HG02943 (cell line): ENCODE data around the gene NPBWR2.
"Not testable (repeated sequence)": the region's sequence is repeated elsewhere in the genome, so short reads cannot be mapped to it uniquely, and the experiment has no call there.

Experiments used
- ATAC-seq: cut with Tn5 transposase; IDR thresholded peaks from one replicate; pipeline ENCODE4 v1.9.1; 2021; ENCODE audit warnings: mild to moderate bottlenecking, low read depth, moderate library complexity; ENCODE audit not compliant: unreplicated experiment

The NPBWR2 gene

DNA sequence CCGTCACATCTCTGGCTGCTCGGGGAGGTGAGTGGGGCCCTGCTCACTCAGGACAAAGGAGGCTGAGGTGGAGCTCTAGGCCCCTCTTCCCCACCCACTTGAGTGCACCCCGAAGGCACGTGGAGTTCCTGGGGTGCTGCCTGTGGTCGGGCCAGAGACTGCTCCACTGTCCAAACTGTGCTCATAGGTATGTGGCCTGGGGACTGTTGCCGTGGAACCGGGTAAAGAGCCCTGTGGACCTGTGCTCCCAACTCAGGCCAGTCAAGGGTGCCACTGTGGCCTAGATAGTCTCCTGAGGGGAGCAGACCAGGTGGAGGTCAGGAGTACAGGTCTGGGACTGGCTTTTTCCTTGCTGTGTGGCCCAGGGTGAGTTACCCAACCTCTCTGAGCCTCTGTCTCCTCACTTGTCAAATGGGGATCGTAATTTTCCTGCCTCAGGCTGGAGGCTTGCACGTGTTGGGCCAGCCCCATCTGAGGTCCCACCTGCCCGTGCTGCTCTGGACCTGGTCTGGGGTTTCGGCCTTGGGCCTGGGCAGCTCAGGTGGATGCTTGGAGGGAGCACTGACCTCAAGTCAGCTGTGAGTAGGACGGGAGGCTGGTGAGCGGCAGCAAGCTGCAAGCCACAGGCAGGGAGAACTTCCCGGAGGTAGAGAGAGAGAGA is 12.4 kb upstream of the NPBWR2 start:
- ATAC-seq: no peak

DNA sequence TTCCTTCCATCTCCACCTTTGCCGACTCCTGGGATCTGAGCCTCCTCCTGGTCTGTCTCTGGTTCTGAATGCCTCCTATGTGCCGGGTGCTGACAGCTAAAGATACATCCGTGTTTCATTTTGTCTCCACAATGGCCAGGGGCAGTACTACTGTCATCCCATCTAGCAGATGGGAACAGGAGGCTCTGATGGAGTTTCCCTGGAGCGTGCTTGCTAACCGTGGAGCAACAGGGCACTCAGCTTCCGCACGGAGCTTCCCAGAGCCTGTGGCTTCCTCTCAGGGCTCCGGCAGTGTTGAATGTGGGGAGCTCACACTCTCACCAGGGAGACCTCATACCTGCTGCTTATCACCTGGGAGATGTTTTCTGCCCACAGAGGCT is 11.9 kb upstream of the NPBWR2 start:
- no peak for ATAC-seq

DNA sequence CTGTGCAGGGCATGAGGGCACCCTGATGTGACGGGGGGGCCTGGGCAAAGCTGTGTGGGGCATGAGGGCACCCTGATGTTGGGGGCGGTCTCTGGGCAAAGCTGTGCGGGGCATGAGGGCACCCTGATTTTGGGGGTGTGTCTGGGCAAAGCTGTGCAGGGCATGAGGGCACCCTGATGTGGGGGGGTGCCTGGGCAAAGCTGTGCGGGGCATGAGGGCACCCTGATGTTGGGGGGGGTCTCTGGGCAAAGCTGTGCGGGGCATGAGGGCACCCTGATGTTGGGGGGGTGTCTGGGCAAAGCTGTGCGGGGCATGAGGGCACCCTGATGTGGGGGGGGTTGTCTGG is 10.0 kb upstream of the NPBWR2 start:
- not testable (repeated sequence) for ATAC-seq

DNA sequence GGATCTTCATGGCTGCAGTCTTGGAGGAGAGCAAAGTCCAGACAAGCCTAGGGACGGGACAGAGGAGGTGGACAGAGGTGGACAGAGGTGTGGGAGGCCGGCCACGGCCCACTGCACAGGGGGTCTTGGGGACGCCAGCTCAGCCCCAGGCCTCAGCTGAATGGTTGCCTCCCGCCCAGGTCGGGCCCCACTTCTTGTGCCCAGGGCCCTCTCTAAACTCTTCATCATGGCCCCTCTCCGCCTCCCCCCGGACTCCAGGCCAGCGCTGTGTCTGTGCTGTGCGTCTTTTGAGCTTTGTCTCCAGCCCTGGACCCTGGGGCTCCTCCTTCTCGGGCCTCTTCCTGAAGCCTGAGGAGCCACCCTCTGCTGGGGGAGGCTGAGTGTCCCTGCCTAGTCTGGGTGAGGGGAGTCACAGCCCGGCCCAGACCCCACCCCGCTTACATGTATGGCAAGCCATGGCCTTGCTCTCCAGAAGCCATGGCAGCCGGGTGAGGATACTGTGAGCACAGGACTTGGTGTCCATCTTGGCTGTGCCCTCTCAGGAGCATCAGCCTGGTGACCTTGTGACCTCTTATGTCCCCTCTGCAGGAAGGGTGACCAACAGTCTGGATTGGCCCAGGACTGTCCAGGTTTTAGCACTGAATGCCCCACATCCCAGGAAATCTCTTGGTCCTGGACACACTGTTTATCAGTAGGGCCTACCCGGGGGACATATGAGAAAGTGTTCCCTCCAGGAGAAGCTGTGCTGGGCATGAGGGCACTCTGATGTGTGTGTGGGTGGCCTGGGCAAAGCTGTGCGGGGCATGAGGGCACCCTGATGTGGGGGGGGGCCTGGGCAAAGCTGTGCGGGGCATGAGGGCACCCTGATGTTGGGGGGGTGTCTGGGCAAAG is 9.4 kb upstream of the NPBWR2 start:
- no peak for ATAC-seq

DNA sequence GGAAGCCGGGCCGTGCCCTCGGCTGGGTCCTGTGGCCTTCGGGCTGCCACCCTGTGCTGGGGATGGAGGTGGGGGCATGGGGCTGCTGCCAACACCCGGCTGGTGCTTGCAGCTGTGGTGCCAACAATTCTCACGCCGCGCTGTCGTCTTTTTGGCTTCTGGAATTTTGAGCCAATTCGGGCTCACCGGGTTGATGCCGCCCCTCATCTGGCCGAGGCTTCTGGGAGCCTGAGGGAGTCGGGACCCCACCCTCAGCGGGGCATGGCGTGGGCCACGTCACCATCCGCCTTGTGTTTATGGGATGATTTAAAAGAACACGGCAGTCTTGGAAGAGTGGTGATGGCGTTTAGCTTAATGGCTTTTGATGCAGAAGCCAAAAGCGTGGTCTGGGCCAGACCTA is 8.7 kb upstream of the NPBWR2 start:
- no peak for ATAC-seq

DNA sequence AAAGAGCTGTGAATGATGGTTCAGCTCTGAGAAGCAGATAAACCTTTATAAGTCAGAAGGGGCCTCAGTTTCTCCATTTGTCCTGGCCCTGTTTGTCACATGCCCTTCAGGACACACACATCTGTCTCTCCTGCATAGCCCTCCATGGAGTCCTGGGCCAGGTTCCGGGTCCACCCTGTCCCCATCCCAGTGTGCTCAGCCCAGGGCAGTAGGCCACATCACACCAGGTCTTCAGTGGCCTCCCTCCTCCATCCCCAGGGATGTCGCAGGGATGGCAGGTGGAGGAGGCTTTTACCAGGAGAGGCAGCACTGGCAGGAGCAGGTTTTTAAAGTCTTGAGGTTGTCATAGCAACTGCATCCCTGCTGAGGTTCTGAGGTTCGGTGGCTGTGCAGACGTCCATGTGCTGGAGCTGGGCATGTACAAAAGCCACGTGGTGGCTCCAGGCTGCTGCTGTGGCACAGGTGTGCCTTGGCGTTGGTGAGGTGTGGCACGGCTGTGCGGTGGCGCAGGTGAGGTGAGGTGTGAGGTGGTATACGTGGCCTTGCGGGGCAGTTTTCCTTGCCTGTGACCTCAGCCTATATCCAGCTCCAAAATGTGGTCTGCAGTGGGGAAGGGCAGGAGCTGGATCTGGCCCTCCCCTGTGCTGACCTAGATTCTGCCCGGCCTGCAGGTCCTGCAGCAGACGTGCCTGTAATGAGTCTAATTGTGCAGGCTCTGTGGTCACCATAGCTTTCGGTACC is 8.0 kb upstream of the NPBWR2 start:
- no peak for ATAC-seq

DNA sequence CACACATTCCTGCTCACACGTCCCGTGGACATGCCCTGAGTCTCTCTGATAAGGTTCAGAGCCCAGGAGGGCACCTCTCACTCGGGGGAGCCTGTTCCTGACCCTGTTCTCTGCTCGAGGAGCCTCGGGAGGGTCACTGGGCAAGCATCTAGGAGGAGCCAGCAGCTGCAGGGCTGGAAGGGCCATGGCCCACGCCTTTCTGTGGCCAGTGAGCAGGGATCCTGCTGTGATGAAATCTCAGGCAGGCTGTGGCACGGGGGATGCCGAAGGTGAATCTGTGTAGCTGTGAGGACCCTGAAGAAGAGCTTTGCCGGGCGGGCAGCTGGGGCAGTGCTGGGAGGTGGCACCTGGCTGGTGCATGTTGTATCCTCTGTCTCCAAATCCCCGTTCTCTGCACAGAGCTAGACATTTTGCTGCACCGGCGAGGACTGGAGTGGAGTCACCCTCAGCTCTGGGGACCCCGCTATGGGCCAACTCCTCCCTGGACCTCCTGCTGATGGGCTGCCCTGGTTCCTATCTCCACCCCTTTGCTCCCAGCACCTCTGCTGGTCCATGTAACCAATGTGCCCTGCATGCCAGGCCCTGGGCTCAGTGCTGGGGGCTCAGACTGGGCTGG is 7.1 kb upstream of the NPBWR2 start:
- no peak for ATAC-seq

DNA sequence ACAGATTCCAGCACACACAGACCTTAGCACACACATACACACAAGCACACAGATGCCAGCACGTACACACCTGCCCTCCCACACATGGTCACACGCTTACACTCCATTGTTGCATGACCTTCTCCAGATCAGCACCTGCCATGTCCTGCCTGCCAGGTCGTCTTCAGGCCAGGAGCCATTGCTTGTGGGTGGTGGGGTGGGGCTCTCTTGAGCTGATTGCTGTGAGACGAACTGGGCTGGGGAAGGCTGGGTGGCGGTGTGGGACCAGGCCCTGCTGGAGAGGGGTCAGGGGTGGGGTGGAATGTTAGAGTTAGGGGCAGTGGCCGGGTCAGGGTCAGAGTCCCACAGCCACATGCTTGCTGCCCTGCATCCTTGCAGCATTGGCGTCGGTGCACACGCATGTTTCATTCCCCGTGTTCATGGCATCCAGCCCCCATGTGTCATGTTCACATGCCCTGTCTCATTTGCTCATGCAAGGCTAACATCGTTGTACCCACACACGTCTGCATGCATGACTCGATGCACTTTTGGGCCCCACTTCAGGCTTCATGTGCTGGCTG is 6.5 kb upstream of the NPBWR2 start:
- no peak for ATAC-seq

DNA sequence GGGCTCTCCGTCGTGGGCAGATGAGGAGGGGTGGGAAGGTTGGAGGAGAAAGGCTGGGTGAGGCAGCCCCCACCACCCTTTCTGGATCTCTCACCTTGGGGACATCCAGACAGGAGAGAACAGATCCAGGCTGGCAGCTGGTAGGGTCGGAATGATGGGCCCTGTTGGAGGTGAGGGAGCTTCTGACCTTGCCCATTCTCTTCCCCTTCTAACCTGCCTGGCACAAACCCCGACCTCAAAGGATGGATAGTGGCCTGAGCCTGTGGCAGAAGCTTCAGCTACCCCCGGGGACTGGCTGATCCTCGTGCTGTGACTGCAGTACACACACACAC is 6.0 kb upstream of the NPBWR2 start:
- ATAC-seq: no peak

DNA sequence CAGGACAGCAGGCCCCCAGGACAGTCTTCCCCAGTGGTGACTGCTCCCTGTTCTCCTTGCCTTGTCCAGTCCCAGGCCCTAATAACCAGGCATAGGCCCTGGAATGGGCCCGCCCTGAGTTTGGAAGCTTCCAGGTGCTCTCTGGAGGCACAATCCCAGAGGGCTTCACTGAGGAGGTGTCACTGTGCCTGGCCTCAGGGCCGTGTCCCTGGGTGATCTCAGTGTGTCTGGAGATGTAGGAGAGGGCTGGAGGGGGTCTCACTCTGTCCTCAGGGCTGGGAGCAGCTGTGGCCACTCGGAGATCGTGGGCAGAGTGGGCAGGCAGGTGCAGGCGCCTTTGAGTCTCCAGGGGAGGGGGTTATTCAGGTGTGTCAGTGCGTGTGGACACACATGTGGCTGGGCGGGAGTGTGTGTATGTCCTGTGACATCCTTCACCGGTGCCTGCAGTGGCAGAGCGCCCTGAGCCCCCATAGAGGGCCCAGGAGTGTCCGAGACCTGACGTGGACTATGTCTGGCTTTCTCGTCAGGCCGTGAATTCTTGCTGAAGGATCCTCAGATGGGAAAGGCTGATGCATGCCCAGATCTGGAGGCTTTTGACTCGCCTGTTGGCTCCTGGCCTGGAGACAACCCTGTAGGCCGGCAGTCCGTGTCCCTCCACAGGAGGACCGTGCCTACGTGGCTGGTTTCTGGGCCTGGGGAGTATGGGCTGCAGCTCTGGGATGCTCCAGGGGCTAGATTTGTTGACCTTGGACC is 5.5 kb upstream of the NPBWR2 start:
- ATAC-seq: no peak

DNA sequence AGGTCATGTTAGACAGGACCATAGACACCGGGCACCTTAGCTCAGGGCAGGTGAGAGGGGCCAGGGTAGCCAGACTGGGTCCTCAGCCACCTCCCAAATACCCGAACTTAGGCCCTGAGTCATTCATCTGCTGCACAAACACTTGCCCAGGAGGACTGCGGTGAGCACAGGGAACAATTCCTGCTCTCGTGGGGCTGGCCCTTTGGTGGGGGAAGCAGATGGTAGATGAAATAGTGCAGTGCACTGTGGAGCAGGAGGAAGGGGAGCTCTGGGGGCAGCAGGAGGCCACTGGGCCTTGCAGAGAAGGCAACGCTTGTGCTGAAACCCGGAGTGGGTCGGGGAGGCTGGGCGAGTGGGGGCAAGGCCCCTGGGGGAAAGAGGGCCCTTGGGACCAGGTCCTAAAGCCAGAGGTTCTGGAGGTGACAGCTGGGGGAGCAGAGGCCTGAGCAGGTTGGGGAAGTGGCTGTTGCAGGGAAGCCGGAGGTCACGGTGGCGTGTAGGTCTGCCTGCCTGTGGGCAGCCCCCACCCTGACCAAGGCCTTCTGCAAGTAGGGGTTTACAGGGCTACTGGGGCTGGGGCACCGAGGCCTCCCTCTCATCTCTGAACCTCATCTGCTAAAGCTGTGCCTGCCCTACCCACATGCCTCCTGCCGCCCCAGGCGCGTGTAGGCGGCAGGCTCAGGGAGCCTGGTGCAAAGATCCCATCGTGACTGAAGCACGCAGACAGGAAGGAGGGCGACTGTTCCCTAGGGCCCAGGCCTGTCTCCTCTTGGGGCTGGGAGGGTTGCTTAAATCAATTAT is 4.7 kb upstream of the NPBWR2 start:
- no peak for ATAC-seq

DNA sequence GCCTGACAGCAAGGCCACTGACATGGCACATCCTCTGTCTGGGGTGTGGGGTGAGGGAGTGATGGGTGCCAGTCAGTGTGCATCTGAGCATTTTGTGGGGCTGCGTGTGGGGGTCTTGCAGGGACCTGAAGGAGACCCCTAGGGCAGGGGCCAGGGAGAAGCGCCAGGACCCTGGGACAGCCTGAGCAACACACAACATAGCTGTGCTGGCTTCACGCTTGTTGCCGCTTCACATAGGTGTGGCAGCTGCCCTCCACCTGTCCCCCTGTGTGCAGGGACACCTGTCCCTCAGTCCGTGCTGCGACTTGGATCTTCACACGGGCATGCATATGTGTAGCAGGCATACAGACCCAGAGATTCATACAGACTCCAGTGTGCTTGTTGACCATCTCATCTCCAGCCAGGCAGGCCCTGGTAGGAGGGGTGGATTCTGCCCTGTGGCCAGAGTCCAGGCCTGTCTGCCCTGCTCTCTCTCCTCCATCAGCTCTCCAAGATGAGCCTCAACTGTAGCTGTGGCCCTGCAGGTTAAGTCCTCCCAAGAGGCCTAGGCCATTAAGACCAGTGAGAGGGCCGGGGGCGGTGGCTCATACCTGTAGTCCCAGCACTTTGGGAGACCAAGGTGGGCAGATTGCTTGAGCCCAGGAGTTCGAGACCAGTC is 3.2 kb upstream of the NPBWR2 start:
- ATAC-seq: no peak

DNA sequence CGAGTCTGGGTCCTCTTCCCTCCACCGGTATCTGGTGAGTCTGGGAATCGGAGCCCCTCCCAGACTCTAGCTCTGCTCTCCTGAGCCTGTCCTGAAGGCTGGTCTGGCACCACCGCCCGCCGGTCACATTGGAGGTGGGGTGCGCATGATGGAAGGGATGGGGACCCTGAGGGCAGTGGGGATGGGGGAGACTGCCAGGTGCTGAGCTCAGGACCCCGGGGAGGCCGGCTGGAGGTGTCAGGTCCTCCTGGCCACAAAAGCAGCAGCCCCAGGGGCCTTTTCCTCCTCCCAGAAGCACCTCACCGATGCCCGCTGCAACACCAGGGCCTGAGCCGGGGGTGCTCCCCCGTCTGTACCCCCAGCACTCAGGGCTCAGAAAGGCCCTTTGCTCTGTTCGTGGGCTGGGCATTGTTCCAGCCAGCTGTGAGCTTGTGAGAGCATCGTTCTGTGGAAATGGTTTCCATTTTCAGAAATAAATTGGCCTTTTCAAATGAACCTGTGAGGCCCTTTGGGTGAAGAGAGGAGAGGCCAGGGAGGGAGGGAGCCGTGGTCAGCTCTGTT is 2.5 kb upstream of the NPBWR2 start:
- ATAC-seq: no peak

DNA sequence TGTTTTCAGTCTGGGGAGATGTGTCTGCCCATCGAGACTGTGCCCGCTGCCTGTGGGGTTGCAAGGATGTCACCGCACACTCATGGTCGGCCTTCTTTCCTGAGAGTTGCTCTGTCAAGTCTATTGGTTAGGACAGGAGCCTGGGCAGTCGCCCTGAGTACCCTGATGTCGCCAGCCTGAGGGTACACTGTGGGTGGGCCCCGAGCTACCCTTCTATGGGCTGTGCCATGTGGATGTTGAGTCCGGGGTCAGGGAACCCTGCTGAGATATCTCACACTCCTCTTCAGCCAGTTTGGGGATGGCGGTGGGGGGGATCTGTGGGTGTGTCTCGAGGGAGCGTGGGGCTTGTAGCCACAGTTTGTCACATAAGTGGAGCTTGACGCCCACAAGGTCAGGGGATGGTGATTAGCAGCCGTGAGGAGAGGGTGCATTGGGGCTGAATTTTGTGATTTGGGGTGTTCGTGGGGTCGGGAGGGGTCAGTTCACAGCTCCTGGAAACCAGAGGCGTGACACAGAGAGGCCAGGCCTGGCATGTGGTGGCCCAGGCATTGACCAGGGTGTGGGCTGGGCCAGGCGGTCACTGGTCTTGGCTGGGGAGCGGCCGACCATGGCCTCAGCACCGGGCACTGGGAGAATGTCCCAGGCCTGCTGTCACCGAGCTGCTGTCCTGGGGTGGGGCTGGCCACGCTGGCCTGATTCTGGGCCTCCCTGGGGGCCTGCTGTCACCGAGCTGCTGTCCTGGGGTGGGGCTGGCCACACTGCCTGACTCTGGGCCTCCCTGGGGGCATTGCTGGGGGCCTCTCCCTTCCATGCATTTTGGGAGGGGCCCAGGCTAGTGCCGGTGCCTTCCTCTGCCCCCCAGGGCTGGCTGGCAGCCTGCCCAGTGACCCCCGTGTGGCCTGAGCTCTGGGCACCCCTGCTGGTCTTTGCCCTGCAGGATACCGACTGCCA is 1.6 kb upstream of the NPBWR2 start:
- no peak for ATAC-seq

DNA sequence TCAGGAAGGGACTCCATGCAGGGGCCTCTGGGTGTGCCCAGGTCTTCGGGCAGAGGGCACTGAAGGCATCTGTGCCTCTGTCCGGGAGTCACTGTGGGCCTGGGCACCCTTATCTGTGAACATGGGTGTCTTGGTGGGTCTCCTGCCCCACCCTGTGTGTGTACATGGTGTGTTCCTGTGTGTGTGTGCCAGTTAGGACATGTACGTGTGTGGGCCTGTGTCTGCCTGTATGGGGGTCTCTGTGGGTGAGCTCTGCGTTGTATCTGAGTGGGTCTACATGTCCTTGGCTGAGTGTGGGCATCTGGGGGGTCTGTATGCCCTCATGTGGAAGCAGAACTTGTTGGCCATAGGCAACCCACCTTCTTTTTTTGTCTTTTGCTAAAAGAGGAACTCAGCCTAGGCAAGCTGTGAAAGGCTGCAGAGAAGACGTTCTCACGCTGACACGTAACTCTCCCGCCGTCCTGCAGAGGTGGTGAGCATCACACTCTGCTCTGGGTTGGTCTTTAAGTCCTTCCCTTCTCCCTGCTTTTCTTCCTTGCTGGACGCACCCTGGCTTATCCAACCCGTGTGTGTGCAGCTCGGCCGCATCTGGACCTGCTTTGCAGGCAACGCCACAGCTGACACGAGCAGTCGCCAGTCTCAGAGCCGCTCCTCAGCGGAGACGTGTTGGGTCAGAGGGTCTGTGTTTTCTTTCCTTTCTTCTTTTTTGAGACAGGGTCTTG is 532 bp upstream of the NPBWR2 start:
- no peak for ATAC-seq

DNA sequence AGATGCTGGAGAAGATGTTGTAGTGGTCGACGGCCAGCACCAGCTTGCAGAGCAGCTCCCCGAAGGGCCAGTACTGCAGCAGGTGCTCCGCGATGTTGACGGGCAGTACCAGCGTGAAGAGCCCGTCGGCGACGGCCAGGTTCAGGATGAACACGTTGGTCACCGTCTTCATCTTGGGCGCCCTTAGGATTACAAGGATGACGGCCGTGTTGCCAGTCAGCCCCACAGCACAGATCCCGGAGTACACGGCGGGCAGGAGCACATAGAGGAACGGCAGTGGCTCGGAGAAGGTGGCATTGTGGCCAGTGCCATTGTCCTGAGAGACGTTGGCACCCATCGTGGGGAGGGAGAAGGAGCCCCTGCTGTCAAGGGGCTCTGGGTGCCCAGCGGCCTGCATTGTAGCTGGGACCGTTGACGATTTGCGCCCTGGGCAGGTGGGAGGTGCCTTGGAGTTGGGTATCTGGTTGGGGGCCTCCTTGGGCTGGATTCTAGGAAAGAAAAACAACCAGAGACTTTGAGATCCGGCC is 867 bp downstream of the NPBWR2 start:
- ATAC-seq: no peak
